Panc1 (cell line): ENCODE results near the gene DIS3L2.

Source experiments
- CTCF ChIP-seq: fragments of 450-650 bp; IDR thresholded peaks from 2 replicates; pipeline ENCODE4 v1.5.1; 2017; ENCODE audit warnings: mild to moderate bottlenecking
- POLR2AphosphoS5 ChIP-seq: IDR thresholded peaks from 2 replicates; pipeline ENCODE4 v1.6.1; 2012; ENCODE audit warnings: mild to moderate bottlenecking, low read depth, low read length, moderate library complexity

- TF ChIP-seq CTCF, result no peak
- no peak for TF ChIP-seq POLR2AphosphoS5
These were observed 320.5 kb downstream of the DIS3L2 start for GRCh38 chr2:232281858-232282507.
